Superior temporal gyrus (tissue), 1 donor: ENCODE measurements around the gene C4orf50.

Source experiments
- DNase-seq: peaks from one replicate; pipeline ENCODE4 v3.0.0-alpha.2; 2016; ENCODE audit errors: extremely low spot score

The C4orf50 gene

GRCh38 chr4:5943561-5943960 lies 74.7 kb downstream of the C4orf50 start:
- DNase-seq: no peak

- DNase-seq: no peak
Observed at GRCh38 chr4:5942947-5943346, 75.3 kb downstream of the C4orf50 start.

- no peak for DNase-seq
Observed at GRCh38 chr4:5941601-5942000, 76.6 kb downstream of the C4orf50 start.

- no peak for DNase-seq
Observed at GRCh38 chr4:5940470-5941203, 77.6 kb downstream of the C4orf50 start.

GRCh38 chr4:5933996-5934831 lies 84.0 kb downstream of the C4orf50 start:
- DNase-seq: no peak

GRCh38 chr4:5933116-5933515 lies 85.1 kb downstream of the C4orf50 start:
- peak; percentile 17 for DNase-seq

- no peak for DNase-seq
Observed at GRCh38 chr4:5932035-5932568, 86.1 kb downstream of the C4orf50 start.

GRCh38 chr4:5931526-5931925 lies 86.7 kb downstream of the C4orf50 start:
- no peak for DNase-seq

GRCh38 chr4:5930876-5931275 lies 87.4 kb downstream of the C4orf50 start:
- DNase-seq: no peak

- no peak for DNase-seq
Observed at GRCh38 chr4:5930456-5930855, 87.8 kb downstream of the C4orf50 start.

- DNase-seq: no peak
Observed at GRCh38 chr4:5928844-5929420, 89.3 kb downstream of the C4orf50 start.

- no peak for DNase-seq
Observed at GRCh38 chr4:5928274-5928673, 90.0 kb downstream of the C4orf50 start.

GRCh38 chr4:5927747-5928146 lies 90.5 kb downstream of the C4orf50 start:
- DNase-seq: no peak

- no peak for DNase-seq
Observed at GRCh38 chr4:5927116-5927515, 91.1 kb downstream of the C4orf50 start.

GRCh38 chr4:5926598-5926997 lies 91.6 kb downstream of the C4orf50 start:
- no peak for DNase-seq

- no peak for DNase-seq
Observed at GRCh38 chr4:5925419-5926200, 92.6 kb downstream of the C4orf50 start.

- no peak for DNase-seq
Observed at GRCh38 chr4:5924461-5925125, 93.6 kb downstream of the C4orf50 start.

GRCh38 chr4:5923376-5923775 lies 94.9 kb downstream of the C4orf50 start:
- DNase-seq: no peak

GRCh38 chr4:5922556-5922955 lies 95.7 kb downstream of the C4orf50 start:
- no peak for DNase-seq

- DNase-seq: no peak
Observed at GRCh38 chr4:5921981-5922380, 96.2 kb downstream of the C4orf50 start.
